HG02981 (cell line): ENCODE measurements around the gene RASGRF2.
"Not testable (repeated sequence)": the region's sequence is repeated elsewhere in the genome, so short reads cannot be mapped to it uniquely, and the experiment has no call there.

Experiments
- ATAC-seq: cut with Tn5 transposase; IDR thresholded peaks from one replicate; pipeline ENCODE4 v1.9.1; 2021; ENCODE audit warnings: mild to moderate bottlenecking, moderate library complexity; ENCODE audit not compliant: unreplicated experiment

The RASGRF2 gene

DNA sequence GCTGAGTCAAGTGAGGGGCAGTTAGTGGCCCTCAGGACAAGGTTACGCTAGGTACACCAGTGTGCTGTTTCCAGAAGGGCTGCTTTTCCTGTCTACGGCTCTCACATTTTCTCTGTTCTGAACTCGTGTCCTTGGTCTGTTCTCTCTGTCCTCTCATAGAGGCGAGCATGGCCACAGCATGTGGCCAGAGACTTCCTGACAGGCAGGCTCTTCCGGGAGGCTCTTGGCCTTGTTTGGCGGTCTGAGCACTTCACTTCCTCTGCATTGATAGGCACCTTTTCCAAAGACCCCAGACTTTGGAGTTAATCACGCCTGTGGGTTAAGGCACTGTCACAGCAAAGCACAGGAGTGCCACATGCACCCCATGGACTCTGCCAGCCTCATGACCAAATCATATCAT is 274.1 kb downstream of the RASGRF2 start:
- no peak for ATAC-seq

DNA sequence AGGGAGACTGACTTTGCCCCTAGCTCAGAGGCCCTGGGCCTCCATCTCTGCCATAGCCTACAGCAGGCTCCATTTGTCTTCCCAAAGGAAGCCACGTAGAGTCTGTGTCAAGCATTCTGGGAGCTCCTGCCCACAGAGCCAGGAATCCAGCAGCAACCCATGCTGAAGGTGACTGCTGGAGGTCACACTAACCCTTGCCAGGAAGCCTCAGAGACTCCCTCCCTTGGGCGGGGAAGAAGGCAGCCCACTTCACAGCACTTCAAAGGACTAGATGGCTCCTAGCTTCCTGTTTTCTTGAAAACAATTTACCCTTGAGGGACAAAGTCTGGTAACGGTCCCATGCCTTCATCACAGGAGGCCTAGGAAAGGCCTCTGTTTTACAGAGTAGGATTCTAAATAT is 274.6 kb downstream of the RASGRF2 start:
- ATAC-seq: no peak

DNA sequence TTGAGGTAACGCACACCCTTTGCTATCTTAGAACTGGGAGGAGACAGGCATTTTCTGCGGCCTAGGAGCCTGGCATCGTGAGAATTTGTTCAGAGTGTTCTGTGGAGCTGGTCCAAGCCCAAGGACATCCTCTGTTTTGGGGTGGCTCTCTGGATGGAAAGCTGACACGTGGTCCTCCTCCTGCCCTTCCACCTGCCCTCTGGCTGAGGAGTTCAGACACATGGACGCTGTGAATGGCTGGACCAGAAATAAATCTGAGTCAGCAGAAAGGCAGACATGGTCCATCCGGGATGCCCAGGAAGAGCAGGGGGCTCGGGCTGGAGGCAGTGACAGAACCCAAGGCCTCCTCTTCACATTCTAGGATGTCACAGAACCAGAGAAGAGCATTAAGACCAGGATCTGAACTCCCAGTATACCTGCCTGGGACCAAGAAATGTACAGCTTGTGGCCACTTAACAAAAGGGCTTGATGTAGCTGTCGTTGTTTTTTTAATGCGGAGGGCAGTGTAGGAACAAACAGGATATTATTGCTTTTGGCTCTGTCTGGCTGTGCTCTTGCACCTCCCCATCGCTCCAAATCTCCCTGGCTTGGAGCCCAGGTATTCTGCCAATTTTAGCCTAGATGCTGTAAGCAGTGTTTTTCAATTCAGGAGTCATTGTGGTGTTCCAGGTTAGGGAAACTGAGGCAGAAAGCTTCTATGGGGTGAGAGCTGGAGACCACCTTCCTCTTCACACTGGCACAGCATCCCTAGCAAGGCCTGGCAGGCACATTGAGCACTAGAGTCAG is 275.3 kb downstream of the RASGRF2 start:
- ATAC-seq: no peak

DNA sequence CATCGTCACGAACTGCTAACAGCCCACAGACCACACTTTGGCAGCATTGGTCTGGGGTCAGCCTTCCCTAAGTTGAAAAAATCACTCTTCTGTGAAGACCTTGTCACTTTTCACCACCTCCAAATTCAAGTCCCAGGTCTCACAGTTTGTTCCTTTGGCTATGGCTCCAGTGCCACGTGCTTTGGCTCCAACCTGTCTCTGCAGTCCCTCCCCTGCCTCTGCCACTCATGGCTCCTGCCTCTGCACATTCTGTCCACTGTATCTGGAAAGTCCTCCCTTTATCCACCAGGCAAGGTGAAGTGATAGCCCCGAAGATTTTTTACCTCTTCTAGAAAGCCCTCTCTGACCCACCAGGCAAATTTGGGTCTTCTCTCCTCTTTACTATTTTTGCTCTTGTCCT is 278.3 kb downstream of the RASGRF2 start:
- no peak for ATAC-seq

DNA sequence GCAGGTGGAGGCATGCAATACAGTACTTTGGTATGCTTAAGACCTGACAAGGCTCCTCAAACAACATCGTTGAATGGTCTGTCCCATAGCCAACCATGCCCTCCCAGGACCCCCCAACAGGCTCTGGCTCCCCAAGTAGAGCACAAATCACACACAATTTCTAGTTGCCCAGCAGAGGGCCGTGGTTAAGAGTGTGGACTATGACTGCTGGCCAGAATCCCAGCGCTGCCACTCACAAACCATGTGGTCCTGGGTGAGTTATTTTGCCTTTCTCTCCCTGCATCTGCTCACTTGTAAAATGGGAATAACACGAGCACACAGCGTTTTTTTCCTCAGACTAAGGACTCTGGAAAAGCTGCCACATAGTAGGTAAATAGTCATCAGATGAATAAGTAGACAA is 279.4 kb downstream of the RASGRF2 start:
- no peak for ATAC-seq

DNA sequence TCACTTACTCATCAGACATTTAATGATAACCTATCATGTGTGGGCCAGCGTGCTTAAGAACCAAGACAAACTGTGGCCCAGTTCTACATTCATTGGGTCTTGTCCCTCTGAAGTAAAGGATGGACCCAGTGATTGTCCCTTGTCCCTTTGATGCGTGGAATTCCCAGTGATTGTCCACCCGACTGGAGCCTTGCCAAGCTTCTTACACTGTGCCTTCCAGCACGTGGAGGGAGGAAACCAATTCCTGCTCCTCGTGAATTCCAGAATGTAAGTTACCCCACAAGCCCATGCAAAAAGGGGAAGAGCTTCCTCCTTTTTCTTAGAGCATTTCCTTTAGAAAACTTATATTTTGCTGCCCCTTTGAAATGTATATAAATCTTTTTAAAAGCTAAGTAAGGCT is 280.8 kb downstream of the RASGRF2 start:
- ATAC-seq: no peak

DNA sequence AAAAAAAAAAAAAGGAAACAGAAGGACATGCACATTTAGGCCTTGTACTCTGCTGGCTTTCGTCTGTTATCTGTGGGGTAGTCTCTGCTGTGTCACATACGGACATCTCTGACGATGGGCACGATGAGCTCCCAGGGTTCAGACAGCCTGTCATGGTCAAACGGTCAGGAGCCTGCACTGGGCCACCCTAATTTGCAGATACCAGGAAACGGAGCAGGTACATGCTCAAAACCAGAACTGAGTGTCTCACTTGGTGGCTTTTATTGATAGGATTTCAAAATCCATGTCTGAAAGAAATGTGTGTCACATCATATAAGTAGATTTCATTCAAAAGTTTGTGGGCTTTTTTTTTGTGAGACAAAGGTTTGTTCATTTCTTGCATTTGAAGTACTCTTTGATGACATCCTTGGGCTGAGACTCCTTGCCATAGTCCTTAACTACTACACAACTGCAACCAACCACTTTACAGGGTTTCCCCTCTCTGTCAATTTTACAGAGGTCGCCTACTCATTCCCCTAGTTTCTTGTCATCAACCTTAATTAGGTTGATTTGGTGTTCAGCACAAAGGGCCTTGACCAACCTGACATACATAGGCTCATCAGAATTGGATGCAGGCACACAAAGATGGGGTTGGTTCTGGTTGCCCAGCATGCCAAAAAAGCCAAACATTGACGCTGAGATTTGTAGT is 281.9 kb downstream of the RASGRF2 start:
- no peak for ATAC-seq

DNA sequence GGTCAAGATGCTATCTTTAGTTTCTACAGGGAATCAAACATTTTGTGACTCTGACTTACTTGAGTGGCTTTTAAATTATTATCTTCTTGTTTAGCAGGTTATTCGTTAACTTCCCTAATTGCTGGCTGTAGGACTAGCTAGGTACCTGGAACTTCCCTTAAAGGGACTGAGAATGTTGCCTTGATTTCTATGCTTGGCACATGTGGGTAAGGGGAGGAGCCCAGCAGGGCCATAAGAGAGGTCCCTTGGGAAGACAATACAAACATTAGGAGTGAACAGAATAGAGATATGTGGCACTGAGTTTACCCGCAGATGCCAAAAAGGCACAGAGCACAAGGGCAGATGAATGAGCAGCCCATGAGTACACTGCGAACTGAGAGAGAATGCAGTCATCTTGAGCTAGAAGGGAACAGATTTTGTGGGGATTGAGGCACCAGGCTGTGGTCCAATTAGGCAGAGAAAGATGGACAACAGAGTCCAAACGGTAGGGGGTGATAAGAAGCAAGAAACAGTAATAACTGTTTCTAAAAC is 282.8 kb downstream of the RASGRF2 start:
- ATAC-seq: no peak

DNA sequence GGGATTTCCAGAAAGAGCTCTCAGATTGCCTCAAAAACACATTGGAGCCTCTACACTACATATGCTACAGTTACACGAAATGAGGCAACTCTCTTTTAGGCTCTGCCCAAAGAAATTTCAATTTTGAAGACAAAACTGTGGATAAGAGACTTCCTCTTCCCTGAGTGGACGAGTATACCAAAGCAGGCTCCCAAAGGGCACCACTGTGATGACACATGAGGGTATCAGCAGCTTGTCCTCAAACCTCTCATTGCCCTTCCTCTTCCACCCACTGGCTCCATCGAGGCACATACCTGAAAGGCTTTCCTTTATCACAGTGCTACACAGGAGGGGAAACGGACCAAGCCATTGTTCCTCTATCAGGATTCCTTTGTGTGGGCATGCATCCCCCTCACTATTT is 284.3 kb downstream of the RASGRF2 start:
- ATAC-seq: no peak

DNA sequence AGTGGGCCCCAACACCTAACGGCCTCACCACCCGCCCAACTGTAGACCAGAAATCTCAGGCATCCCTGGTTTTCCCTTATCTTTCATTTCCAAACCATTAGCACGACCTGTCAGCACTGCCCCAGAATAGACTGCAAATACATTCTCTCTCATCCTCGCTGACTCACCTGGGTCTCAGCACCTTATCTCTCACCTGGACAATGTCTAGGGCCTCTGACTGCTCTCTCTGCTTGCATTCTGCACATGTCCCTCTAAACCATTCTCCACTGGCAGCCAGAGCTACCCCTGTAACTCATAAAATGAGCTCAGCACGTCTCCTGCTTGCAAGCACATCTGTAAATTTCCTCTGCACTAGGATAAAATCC is 285.7 kb downstream of the RASGRF2 start:
- no peak for ATAC-seq

DNA sequence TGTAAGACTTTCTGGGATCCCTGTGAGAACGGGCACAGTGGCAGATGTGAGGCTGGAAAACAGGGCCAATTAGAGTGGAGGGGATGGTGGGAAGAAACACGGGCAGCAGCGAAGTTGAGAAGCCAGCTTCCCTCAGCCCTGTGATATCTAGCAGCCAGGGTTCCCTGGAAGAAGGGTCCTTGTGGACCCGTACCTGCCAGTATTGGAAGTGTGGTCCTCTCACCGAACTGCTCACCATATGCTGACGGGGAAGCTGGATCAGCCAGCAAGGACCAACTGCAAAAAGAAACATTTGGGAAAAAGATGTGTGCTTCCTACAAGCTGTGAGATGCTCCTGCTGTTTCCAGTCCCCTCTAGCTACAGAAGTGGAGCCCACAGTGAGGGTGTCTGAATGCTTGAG is 286.5 kb downstream of the RASGRF2 start:
- no peak for ATAC-seq

DNA sequence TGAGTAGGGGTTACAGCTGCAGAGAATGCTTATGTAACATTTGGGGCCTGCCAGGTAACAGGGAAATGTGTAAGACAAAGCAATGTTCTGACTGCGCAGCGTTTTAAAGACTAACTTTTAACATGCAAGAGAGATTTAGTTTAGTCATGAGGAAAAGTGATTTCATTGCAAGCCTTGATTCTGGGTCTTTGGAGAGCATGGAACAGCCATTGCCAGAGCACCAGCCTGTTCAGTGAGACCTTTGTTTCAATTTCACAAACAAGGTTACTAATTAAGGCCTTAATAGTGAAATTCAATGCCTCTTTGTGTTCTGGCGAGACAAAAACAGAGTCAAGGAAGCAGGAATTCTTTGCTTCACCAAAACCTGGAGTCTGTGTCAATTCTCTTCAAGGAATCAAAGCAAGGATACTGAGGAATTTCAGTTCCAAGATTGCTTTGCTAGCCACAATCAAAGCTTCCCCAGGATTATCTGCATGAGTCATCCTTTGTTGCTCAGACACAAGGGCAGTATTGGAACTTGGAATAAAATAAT is 287.3 kb downstream of the RASGRF2 start:
- ATAC-seq: no peak

DNA sequence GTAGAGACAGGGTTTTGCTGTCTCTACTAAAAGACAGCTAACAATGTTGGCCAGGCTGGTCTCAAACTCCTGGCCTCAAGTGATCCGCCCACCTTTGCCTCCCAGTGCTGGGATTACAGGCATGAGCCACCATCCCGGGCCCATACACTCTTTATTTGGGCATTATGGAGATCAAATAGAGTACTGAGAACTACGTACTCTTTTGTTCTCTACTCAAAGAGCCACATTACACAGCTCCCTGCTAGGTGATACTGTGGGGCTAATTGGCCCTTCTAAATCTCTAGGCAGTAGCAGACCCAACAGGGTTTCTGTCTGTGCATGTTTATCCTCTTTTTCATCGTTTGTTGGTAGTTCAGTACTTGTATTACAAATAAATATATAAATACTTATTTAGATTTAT is 289.1 kb downstream of the RASGRF2 start:
- no peak for ATAC-seq

DNA sequence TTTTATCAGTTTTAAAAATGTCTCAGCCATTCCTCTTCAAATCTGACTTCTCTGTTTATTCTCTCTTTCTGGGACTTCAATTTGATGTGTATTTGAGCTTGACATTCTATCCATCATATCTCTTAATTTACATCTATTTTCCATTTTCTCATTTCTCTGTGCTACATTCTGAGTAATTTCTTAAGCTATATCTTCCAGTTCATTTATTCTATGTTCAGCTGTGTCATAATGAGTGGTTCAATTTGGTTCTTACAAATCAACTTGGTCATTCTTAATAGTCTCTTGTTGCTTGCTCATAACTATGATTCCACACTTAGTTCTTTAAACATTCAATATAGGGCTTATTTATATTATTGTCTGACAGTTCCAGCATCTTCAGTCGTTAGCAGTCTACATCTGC is 289.8 kb downstream of the RASGRF2 start:
- ATAC-seq: no peak

DNA sequence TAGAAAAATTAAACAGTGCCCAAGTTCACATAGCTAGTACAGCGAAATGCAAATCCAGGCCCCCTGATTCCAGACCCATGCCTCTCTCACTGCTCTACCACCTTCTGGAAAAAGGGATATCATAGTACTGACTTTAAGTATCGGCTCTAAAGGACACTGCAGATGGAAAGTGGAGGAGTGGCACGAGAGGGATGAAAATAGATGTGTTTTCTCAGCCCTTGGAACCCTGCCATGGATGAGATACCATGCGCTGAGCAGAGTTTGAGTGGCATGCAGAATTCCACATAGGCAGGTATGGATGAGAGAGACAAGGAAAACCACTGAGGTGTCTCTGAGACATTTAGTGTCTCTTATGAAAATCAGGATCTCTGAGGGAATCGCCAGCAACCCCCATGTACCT is 291.8 kb downstream of the RASGRF2 start:
- ATAC-seq: no peak

DNA sequence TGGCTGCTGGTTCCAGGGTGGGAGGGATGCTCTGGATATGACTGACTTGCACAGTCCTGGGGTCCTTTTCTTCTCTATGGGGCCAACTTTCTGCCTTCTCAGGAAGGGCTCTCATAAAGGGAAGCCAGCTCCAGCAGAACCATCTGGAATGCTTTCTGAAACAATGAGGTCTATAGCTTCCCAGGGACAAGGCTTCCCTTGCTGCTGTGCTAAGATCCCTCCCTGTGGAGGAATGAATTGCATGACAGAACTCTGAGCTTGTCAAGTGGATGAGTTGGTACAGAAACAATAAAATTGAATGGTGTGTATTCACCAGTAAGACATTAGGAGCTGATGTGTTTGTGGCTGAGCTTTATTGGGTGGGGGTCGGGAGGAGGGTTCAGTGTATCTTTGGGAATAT is 292.7 kb downstream of the RASGRF2 start:
- ATAC-seq: no peak

DNA sequence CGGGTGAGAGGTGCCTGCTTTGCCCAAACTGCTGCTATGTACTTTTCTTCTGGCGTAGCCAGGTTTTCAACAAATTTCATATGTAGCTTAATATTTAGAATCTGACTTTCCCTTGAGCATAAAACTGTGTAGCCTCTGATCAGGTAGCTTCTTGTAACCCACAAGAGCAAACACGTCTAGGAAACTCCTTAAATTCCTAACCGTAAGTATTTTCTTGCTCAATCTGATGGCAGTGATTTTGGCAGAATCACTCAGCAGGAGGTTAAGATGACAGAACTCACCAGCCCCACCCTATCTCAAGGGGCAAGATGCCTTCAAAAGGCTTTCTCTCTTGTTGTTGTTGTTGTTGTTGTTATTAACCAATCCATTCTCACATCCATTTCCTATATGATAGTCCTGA is 293.7 kb downstream of the RASGRF2 start:
- ATAC-seq: no peak

DNA sequence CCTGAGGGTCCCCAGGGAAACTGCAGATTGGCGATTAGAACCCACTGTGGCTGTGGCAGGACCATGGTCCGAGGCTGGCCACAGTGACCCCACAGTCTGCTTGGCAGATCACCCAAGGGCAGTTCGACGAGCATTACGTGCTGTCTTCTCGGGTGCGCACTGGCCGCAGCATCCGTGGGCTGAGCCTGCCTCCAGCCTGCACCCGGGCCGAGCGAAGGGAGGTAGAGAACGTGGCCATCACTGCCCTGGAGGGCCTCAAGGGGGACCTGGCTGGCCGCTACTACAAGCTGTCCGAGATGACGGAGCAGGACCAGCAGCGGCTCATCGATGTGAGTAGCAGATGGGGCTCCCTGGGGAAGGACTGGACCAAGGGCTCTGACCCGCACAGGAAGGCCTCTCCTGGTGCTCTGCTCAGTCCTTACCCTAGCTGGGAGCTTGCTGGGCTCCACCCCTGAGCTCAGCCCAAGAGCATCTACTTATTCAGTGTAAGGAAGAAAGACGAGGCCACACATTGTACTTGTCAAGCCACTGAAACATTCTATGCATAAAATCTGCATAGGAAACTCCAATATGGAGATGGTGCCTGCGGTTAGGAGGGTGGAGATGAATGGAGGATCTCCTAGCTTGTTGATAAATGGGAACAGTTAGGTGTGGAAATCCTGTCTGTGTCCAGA is 294.9 kb downstream of the RASGRF2 start:
- ATAC-seq: no peak

DNA sequence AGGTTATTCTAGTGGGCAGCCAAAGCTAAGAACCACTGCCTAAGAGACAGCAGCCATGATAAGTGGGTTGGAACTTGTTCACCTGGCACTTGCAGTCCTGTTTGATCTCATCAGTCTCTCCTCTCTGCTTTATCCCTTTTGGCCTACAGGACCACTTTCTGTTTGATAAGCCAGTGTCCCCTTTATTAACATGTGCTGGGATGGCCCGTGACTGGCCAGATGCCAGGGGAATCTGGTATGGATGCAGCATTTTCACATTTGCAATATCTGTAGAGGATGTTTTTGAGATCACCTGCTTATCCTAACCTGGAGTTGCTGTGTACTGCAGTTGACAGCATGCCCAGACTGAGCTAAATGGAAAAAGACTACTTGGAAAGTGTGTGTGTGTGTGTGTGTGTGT is 296.6 kb downstream of the RASGRF2 start:
- no peak for ATAC-seq

DNA sequence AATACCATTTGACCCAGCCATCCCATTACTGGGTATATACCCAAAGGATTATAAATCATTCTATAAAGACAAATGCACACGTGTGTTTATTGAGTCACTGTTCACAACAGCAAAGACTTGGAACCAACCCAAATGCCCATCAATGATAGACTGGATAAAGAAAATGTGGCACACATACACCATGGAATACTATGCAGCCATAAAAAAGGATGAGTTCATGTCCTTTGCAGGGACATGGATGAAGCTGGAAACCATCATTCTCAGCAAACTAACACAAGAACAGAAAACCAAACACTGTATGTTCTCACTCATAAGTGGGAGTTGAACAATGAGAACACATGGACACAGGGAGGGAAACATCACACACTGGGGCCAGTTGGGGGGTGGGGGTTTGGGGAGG is 302.6 kb downstream of the RASGRF2 start:
- not testable (repeated sequence) for ATAC-seq

DNA sequence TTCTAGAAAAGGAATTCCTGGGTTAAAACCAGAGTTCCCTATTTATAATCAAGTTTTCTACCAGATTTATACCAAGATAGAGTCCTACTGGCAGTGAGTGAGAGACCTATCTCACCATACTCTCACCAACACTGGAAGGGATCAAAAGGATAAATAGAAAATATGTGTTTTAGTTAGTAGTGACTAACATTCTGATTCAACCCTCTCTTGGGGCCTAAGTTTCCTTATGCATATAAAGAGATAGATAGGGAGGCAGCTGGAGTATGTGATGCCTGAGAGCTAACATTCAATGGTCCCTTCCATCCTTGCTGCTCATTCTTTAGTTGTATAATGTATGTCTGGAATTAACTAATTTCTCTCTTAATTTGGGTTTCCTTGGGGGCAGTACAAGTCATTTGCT is 304.9 kb downstream of the RASGRF2 start:
- no peak for ATAC-seq
